KG1 (cell line): ENCODE data around the gene C16orf96.
A peak's percentile ranks its signal among the peaks of the same experiment; 100 is the strongest.

Experiments
- DNase-seq: peaks from one replicate; lab custom pipeline; 2025; lab: John Stamatoyannopoulos, UW

The C16orf96 gene

DNA sequence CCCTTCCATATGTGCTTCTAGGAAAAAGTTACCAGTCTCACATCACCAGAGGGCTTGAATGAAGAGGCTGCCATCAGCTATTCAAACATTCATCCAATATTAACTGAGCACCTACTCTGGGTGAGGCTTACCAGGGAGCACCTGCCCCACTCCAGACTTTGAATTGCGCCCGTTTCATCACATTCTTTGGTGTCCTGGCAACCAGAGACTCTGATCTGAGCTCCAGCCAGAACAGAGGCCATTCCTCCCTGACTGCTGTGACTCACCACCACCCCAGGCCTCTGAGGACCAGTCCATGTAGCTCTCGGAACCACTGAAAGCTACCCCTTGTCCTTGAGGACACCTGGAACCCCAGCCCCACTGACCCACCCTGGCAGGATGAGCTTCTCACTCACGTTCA lies at the start of gene C16orf96:
Gene C16orf96 (plus strand): TSS at position 229 of the 400 bp plus-strand sequence. CDS start 150 bp downstream, at position 379.
- DNase-seq: no peak

DNA sequence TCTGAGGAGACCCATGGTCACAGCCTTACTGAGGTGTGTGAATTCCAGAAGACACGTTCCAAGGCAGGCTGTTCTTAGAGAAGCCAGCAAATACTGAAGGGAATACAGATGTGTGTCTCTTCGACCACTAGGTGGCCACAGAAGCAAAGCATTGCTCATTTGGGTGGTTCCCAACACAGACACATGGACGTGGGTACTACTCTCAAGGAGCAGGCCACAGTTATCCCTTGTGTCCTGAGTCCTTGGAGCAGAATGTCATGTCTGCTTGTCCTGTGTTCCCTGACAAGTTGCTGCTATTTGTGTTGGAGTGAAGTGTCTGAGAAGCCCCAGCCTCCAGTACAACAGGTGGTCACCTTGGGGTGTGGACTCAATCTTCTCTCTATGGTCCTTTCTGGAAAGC lies 49.7 kb upstream of the C16orf96 start:
- peak; percentile 70 for DNase-seq

DNA sequence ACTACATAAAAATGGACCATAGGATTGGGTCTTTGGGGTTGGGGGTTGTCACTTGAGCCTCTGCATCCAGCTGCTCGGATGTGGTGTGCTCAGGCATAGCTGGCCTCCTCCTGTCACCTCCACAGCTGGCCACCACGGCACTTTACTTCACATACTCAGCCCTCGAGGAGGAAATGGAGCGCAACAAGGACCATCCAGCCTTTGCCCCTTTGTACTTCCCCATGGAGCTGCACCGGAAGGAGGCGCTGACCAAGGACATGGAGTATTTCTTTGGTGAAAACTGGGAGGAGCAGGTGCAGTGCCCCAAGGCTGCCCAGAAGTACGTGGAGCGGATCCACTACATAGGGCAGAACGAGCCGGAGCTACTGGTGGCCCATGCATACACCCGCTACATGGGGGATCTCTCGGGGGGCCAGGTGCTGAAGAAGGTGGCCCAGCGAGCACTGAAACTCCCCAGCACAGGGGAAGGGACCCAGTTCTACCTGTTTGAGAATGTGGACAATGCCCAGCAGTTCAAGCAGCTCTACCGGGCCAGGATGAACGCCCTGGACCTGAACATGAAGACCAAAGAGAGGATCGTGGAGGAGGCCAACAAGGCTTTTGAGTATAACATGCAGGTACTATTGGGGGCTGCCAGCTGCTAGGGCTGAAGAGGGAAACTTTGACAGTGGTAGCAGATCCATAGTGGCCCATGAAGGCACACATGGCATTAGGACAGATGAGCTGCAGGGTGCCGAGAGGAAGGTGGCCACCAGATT lies 48.4 kb upstream of the C16orf96 start:
- no peak for DNase-seq

DNA sequence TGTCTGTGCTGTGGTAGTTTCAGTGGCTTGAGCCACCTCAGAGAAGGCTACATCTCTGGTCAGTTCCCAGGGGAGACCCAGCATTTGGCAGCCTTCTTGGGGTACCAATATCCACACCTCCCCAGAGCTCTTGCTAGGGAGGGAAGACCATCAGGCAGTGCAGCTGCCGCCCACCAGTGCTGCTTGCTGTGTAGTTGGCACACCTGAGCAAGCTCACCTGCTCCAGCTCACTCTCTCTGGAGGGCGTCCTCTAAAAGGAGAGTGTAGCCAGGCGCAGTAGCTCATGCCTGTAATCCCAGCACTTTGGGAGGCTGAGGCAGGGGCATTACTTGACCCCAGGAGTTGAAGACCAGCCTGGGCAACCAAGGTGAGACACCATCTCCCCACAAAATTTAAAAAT lies 47.3 kb upstream of the C16orf96 start:
- DNase-seq: no peak

DNA sequence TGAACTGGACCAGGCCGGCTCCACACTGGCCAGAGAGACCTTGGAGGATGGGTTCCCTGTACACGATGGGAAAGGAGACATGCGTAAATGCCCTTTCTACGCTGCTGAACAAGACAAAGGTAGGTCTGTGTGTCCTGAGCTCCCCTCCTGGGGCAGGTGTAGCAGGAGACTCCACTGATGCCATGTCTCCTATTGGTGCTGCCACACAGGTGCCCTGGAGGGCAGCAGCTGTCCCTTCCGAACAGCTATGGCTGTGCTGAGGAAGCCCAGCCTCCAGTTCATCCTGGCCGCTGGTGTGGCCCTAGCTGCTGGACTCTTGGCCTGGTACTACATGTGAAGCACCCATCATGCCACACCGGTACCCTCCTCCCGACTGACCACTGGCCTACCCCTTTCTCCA lies 46.7 kb upstream of the C16orf96 start:
- no peak for DNase-seq

DNA sequence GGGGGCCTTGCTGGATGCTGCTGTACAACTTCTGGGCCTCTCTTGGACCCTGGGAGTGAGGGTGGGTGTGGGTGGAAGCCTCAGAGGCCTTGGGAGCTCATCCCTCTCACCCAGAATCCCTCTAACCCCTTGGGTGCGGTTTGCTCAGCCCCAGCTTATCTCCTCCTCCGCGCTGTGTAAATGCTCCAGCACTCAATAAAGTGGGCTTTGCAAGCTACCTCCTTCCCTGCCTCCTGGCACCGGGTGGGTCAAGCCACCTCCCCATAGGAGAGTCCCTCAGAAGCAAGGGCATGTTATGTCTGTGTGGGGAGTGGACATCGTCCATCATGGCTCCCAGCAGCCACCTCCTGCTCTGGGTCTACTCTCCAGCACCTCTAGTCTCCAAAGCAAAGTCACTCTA lies 46.0 kb upstream of the C16orf96 start:
- DNase-seq: no peak

DNA sequence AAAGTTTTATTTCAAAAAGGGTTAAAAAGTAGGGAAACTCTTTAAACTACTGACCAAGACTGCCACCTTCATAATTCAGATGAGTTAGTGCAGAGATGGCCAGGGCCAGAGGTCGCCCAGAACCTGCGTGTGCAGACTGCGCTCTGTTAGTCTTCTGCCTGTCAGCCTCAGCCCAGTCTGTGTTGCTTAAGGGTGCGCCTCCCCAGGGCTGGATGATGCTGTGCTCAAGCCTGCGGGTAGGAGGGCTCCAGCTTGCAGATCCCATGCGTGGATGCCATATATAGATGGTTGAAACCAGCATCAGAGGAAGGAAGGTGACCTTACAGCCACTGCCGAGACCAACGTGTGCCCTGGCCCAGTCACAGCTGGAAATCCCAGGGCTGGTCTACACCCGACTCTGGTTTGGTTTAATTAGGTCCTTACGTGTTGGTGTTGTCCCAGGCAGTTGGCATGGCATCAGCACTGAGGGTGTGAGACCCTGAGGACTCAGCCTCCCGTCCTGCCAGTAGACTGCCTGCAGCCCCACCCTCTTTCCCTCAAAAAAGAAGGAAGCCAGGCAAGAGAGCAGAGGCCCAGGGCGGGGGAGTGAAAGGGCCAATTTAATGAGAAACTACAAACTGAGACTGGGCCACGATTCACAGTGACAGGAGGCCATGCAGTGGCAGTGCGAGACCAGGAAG lies 45.3 kb upstream of the C16orf96 start:
- DNase-seq: no peak

DNA sequence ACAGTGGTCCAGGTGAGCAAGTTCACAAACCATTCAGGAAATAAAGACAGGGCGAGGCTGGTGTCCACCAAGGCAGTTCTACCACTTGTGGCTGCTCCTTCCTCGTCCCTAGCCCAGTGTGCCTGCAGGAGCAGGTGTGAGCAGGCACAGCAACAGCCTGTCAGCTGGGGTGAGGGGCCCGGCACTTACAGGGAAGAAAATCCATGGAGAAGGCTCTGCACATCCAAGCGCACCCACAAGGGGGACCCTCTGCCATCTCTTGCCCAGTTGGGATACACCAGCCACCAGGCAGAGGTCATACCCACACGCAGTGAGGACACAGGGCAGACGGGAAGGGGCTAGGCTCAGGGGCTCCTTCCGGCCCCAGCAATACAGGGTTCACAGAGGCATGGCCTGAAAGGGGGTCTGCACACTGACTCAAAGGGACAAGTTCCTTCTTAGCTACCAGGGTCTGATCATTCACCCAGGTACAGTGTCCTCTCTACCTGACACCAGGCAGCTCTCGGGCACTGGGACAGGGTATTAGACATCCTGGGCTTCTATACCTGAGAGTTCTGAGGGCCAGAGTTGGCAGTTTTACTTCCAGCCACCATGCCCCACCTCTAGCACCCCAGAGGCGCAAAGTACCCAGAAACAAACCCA lies 44.6 kb upstream of the C16orf96 start:
- no peak for DNase-seq

DNA sequence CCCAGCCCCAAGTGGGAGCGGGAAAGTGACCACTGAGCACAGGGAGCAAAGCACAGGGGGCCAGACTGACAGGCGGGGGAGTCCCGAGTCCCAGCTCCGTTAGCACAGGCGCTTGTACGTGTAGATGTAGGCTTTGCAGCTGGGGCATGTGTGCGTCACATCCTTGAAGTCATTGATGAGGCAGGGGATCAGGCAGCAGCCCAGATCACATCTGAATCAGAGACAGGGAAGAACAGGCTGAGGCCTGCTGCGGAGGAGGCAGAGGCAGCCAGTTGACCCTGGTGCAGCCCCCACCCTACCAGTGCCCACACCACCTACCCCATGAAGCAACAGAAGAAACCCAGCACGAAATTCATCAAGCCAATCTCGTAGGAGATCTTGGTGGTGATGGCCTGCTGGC lies 43.7 kb upstream of the C16orf96 start:
- no peak for DNase-seq

DNA sequence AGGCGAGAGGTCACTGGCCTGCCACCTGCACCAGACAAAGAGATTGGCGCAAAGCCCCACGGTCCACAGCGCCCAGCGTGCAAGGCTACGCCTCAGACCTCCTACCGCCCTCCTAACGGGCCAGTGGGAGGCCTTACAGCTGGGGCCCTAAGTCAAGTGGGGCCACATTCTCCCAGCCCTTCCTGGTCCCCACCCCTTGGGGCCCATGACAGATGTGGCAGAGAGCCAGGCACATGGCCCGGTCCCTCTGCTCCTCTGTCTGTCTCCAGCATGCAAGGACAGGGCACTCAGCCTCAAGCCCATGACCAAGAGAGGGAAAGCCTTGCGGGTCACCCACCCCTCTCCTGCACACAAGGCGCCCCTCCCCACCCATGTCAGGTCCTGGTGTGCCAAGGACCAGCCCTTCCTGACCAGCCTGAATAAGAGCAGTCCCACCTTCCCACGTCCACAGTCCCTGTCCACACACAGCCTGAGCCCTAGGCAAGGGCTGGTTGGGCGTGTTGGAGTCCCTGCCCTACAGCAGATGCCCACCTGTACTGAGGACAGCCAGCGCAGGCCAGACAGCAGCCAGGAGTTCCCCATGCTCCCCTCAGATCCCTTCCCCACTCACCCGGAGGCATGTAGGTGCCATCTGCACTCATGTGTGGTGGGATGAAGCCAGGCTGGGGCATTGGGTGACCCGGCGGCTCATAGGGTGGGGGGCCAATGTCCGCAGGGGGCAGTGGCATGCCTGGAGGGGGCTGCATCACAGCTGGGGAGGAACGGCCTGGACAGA lies 42.9 kb upstream of the C16orf96 start:
- DNase-seq: no peak

DNA sequence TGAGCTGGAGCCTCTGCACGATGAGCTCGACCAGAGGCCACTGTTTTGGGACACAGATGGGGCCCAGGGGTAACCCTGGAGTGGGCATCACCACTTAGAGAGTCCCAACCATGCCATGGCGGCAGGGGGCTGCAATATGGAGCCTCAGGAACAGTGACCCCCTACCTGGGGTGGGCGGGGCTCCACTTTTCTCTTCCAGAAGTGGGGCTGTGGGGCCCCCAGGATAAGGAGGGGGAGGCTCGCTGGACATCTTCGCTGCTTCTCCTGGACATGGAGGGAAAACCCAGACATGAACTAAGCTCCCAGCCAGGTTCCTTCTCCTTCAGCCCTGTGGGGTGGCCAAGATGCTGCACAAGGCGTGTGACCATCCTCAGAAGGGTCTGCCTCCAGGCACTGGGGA lies 42.3 kb upstream of the C16orf96 start:
- DNase-seq: no peak

DNA sequence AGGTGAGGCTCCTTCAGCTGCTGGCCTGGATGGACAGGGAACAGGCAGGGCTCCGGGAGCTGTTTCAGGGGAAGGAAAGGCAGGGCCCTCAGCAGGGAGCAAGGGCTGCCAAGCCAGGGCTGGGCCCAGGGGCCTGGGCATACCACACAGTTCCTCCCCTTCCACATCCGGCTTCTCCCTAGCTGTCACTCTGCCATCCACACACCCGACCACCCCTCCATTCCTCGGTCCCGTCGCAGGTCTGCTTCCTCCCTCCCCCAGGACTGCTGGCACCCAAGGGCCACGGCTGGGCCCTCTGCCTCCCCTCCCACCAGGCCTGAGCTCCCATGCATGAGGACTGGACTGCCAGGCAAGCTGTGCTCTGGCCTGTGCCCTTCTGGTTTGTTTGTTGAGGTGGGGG lies 41.5 kb upstream of the C16orf96 start:
- DNase-seq: no peak

DNA sequence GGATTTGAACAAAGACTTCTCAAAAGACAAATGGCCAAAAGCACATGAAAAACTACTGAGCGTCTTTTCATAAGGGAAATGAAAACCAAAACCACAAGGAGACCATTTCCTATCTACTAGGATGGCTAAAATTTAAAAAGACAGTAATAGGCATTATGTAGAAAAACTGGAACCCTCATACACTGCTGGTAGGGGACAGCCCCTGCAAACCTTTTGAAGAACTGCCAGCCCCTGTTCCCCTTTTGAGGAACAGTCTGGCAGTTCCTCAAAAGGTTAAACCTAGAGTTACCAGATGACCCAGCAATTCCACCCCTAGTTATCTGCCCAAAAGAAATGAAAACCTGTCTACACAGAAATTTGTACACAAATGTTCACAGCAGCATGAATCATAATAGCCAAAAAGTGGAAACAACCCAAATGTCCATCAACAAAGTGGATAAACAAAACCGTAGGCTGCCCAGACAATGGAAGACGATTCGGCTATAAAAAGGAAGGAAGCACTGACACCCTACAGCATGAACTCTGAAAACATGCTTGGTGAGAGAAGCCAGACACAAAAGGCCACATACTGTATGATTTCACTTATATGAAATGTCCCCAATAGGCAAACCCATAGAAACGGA lies 40.4 kb upstream of the C16orf96 start:
- peak; percentile 74 for DNase-seq

DNA sequence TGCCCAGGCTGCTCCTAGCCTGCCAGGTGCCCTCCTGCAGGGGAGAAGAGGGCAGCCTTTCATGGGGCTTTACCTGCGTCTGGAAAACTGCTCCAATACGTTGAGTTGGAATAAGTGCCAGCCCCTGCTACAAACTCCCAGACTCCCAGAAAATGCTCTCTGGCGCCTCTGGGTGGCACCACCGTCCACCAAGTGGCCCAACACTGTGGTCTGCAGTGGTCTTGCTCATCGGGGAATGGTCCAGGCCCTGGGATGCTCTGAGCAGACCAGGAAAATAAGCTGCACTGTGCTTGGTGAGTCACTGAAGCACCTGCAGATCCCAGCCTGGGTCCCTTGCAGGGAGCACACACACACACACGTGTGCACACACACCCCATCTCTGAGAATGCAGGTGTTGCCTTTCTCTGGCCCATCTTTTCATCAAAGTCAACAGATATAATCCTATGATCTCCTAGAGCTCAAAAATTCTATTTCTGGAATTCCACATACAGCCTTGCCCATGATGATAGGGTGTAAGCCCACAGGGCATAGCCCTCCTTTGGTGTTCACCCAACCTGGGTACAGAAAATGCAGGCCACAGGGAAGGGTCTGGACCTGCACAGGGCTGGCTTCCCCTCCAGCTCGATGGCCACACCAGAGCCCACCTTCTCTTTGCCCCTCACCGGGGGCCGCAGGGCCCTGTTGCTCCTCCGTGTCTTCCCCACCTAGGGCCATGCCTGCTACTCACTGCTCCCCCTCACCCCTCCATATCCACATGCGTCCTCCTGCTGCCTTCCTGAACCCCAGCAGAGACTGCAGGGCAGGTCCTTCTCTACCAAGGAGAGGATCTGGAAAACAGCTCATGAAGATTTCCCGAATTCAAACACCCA lies 38.1 kb upstream of the C16orf96 start:
- peak; percentile 18 for DNase-seq

DNA sequence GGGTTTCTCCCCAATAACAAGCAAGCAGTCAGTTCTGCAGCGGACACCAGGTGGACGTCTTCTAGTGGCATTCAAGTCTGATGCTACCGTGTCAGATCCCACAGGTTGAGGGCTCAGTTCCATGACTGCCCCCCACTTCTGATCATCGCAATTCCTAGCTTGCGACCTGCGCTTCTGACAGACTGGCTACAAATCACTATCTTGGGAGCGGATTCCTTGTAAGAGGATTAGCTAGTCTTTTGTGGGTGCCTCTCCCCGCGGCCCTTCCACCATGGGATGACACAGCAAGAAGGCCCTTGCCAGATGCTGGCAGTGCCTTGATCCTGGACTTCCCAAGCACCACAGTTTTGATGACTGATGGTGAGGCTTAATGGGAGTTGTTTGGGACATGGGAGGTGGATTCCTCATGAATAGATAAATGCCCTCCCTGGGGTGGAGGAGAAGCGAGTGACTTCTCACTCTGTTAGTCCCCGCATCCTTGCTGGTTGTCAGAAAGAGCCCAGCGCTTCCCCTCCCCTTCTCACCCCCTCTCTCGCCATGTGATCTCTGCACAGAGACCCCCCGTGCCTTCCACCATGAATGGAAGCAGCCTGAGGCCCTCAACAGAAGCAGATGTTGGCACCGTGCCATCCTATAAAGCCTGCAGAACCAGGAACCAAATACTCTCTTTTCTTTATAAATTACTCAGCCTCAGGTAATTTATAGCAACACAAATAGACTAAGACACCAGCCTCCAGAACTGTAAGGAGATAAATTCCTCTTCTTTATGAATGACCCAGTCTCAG lies 36.7 kb upstream of the C16orf96 start:
- no peak for DNase-seq

DNA sequence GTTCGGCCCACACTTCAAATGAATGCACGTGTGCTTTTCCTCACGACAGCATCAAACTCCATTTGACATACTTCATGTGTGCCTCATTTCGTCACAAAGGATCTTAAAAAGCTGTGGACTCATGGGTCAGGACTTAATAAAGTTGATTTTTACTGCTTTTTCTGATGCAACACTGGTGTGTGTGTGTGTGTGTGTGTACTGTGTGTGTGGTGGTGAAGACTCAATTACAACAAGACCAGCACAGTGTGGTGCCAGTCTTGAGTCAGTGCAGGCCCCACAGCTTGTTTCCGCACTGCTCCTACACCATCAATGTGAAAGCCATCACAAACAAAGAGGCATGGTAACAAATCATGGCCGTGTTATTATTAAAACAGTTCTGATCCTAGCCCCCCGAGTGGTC lies 35.2 kb upstream of the C16orf96 start:
- DNase-seq: no peak

DNA sequence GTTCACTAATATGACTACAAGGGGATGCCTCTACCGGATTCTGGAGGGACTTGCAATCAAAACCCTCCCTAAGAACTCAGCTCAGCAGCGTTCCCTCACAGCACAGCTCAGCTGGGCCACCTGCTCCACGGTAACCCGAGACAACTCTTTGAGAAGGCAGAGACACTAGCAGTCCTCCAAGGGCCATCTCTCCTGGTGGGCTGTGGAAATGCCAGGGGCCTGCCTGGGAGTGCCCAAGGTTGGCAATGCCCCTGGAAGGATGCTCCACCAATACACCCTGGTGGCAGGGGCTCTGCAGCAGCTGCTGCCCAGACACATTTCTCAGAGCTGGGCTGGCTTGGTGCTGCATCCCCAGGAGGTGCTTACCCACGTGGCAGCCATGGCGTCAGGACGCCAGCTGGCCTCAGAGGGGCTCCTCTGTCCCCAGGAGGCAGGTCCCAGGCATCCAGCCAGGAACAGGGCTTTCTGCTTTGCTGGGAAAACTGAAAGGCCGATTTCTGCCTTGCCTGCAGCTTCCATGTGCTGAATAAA lies 34.0 kb upstream of the C16orf96 start:
- no peak for DNase-seq

DNA sequence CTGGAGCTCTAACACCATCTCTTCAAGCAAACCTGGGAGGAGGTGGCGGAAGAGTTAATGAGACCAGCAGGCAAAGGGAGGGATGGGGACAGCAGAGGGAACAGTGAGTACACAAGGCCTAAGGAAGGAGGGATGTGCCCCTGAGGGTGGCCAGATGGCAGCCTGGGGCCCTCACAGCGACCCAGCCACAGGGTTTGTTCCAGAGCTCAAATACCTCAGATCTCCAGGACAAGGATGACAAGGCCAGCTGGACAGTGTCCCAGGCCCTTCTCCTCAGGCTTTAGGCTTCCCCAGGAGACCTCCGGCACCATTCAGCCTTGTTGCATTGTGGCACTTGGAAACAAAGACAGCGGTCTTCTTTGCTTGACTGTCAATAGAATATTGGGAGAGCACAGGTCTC lies 32.5 kb upstream of the C16orf96 start:
- no peak for DNase-seq

DNA sequence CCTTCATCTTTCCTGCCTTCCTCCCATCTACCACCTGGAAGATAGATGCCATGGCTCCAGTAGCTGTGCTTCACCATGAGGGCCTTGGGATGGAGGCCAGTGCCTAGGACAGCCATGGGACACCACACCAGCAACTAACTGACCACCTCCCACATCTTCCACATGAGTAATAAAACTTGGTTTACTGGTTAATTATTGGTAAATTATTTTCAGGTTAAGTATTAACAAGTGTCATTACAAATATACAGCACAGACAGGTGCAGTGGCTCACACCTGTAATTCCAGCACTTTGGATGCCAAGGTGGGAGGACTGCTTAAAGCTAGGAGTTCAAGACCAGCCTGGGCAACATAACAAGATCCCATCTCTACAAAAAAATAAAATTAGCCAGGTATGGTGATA lies 31.6 kb upstream of the C16orf96 start:
- no peak for DNase-seq

DNA sequence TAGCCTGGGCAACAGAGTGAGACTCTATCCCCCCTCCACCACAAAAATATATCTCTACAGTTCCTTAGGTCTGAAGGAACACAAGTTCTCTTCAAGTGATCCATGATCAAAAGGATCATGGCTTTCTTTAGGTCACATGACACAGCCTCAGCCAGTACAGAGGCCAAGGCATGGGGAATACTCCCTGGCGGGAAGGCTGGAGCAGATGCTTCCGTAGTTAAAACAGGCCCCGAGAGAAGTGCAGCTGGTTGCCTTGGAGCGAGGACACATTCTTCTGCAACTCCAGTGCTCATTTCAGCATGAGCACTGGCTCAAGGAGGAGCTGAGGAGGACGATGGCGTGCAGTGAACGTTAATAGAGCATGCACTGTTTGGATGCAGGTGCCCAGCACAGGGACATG lies 31.1 kb upstream of the C16orf96 start:
- no peak for DNase-seq
